H1 (cell line): ENCODE data around the gene RBP3. TPM values are rescaled to one million over a fixed set of nuclear protein-coding genes. Genes with fewer than 3 reads are reported as not detected.

ENCODE experiments used
- EGR1 ChIP-seq: IDR thresholded peaks from 2 replicates; pipeline ENCODE4 v1.6.1; 2011; ENCODE audit warnings: low read depth, low read length, borderline replicate concordance
- JUND ChIP-seq: IDR thresholded peaks from 2 replicates; pipeline ENCODE4 v1.6.1; 2011; ENCODE audit warnings: mild to moderate bottlenecking, improper control_type of control experiment, low read length
- RAD21 ChIP-seq, 2 experiments: IDR thresholded peaks in 1 of 2; conservative IDR thresholded peaks in 1 of 2; 2 replicates each; pipeline ENCODE4 v1.6.1; 2011; ENCODE audit warnings: low read depth in 2 of 2, low read length in 2 of 2, improper control_type of control experiment in 1 of 2, inconsistent platforms in 1 of 2, mild to moderate bottlenecking in 1 of 2, moderate library complexity in 1 of 2
- SIRT6 ChIP-seq: IDR thresholded peaks from one replicate; pipeline ENCODE4 v1.7.1; 2012; ENCODE audit warnings: low read length, inconsistent platforms
- polyA plus RNA-seq, 7 experiments: library from polyadenylated mRNA; depleted of rRNA in 3 of 7; stranded (reverse) in 5 of 7; unstranded in 2 of 7; fragments of >200 nt in 5 of 7; fragments of 200-250 nt in 2 of 7; gene quantifications; 1 replicate in 5 of 7; 2 replicates in 1 of 7; 4 replicates in 1 of 7; pipeline versions ENCODE4 v1.2.1 to v1.2.3, GENCODE V29; 2011 to 2013; ENCODE audit warnings: missing spikeins in 2 of 7, mixed read lengths in 2 of 7
- total RNA-seq: library from RNA; stranded (reverse); fragmentation: NEBNext Ultra II Directional; extraction: Animal tissue kit (Norgen Biotek cat#: 25700); gene quantifications from 2 replicates; pipeline ENCODE4 v1.2.1, GENCODE V29; 2021
- TF ChIP-seq, protein P1 (sequence below): IDR thresholded peaks from 2 replicates; pipeline ENCODE4 v1.6.1; 2011; ENCODE audit warnings: low read depth, mild to moderate bottlenecking, low read length; ENCODE audit not compliant: insufficient read depth

RBP3 gene
- total and polyA plus RNA-seq, 2 of the 8 experiments (the other 6 are each of a cell fraction or from before 2014, with no cell fraction given), result not detected

DNA sequence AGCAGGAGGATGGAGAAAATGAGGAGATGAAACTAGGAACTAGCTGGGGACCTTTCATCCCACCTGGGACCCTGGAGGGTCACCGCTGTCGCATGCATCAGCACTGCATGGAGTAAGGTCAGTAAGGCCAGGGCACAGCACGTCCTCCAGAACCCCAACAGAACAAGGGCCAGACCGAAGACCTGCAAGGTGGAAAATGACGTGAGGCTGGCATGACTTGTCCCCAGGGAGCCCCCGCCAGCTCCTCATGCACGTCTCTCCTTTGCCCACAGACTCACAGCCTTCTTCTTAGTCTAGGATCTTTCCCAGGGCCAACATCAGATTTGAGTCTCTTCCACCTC, 31.3 kb downstream of the RBP3 start (continued):
- no peak for TF ChIP-seq RAD21 (IDR thresholded peaks at IDR 0.05 in 1 of 2, conservative IDR thresholded peaks at IDR 0.05 in 1 of 2; ENCODE audit: low read depth in 2 of 2, low read length in 2 of 2)
- TF ChIP-seq, protein P1, sequence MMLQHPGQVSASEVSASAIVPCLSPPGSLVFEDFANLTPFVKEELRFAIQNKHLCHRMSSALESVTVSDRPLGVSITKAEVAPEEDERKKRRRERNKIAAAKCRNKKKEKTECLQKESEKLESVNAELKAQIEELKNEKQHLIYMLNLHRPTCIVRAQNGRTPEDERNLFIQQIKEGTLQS, result no peak
- TF ChIP-seq JUND, result no peak
- no peak for TF ChIP-seq EGR1
- no peak for TF ChIP-seq SIRT6
